ENCODE data around the gene CRTC1. TPM values are rescaled to one million over a fixed set of nuclear protein-coding genes. Genes with fewer than 3 reads are reported as not detected.

Gene CRTC1
- total RNA-seq, 3 donors from 2014 or later = 11.5 to 15.1 (median 12.5) TPM

DNA sequence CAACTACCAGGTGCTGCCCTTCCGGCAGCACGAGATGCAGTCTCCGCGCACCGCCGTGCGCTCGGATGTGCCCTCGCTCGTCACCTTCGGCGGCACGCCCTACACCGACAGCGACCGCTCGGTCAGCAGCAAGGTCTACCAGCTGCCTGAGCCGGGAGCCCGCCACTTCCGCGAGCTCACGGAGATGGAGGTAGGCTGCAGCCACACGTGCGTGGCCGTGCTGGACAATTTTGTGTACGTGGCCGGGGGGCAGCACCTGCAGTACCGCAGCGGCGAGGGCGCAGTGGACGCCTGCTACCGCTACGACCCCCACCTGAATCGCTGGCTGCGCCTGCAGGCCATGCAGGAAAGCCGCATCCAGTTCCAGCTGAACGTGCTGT lies 15.2 kb upstream of the CRTC1 start:
- Histone ChIP-seq H3K4me1 (ENCODE audit: low read depth) (no peaks in the 10 kb centered on the region), H3K4me3 (no peak overlapping the region)
- TF ChIP-seq, protein P1, sequence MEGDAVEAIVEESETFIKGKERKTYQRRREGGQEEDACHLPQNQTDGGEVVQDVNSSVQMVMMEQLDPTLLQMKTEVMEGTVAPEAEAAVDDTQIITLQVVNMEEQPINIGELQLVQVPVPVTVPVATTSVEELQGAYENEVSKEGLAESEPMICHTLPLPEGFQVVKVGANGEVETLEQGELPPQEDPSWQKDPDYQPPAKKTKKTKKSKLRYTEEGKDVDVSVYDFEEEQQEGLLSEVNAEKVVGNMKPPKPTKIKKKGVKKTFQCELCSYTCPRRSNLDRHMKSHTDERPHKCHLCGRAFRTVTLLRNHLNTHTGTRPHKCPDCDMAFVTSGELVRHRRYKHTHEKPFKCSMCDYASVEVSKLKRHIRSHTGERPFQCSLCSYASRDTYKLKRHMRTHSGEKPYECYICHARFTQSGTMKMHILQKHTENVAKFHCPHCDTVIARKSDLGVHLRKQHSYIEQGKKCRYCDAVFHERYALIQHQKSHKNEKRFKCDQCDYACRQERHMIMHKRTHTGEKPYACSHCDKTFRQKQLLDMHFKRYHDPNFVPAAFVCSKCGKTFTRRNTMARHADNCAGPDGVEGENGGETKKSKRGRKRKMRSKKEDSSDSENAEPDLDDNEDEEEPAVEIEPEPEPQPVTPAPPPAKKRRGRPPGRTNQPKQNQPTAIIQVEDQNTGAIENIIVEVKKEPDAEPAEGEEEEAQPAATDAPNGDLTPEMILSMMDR (IDR thresholded peaks at IDR 0.05) = no peak

DNA sequence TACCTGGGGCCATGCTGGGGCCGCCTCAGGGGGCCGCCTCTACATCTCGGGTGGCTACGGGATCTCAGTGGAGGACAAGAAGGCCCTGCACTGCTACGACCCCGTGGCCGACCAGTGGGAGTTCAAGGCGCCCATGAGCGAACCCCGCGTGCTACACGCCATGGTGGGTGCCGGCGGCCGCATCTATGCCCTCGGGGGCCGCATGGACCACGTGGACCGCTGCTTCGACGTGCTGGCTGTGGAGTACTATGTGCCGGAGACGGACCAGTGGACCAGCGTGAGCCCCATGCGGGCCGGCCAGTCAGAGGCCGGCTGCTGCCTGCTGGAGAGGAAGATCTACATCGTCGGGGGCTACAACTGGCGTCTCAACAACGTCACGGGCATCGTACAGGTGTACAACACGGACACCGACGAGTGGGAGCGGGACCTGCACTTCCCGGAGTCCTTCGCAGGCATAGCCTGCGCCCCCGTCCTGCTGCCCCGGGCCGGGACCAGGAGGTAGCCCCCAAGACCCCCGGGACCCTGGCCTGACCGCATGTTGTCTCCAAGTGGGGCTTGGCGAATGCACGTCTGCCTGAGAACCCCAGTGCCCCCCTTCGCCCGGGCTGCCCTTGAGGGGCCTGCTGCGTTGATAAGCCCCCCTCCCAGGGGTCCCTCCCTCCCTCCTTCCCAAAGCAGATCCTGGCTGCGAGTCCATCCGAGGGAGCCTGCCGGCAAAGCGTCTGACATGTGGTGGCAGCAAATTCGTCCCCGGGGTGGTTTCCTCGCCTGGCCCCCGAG lies 14.5 kb upstream of the CRTC1 start:
- Histone ChIP-seq H3K4me3 (no peak overlapping the region), H3K36me3 (ENCODE audit: low read depth) (peaks cover 4% of the 10 kb centered on the region), H3K9me3 (no peaks in the 10 kb centered on the region), H3K4me1 (ENCODE audit: low read depth) (no peaks in the 10 kb centered on the region)
- DNase-seq (no peak), ATAC-seq (no peak)
- intact Hi-C loops (cut with DNase I, micrococcal nuclease) = no loop called here
- TF ChIP-seq, protein P1 (IDR thresholded peaks at IDR 0.05) = no peak

More for the DNA sequence above, 15.2 kb upstream of the CRTC1 start:
- no peak for ATAC-seq
- intact Hi-C loops (cut with DNase I, micrococcal nuclease) = no loop called here
- H3K36me3 ChIP-seq (ENCODE audit: low read depth) = peaks cover 4% of the 10 kb centered on the region
- no peaks in the 10 kb centered on the region for H3K9me3 ChIP-seq
- no peak for DNase-seq

DNA sequence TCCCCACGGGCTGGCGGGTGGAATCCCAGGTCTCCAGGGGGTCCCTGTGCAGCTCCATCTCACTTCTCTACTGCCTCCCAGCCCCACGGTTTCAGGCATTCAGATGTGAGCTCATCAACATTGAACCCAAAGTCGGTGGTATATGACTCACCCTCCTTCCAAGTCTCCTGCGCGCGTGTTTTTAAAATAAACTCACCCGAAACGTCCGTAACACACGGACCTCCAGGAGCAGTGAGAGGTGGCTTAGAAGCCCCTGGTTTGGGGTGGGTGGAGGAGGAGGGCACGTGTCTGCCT lies 14.0 kb upstream of the CRTC1 start:
- H3K36me3 ChIP-seq (ENCODE audit: low read depth) = peaks cover 4% of the 10 kb centered on the region
- H3K4me1 ChIP-seq (ENCODE audit: low read depth) = no peaks in the 10 kb centered on the region
- intact Hi-C loops (cut with DNase I, micrococcal nuclease) = no loop called here
- TF ChIP-seq, protein P1 (IDR thresholded peaks at IDR 0.05) = no peak
- H3K9me3 ChIP-seq = no peaks in the 10 kb centered on the region
- ATAC-seq (no peak), DNase-seq (no peak)
- no peak overlapping the region for H3K4me3 ChIP-seq

DNA sequence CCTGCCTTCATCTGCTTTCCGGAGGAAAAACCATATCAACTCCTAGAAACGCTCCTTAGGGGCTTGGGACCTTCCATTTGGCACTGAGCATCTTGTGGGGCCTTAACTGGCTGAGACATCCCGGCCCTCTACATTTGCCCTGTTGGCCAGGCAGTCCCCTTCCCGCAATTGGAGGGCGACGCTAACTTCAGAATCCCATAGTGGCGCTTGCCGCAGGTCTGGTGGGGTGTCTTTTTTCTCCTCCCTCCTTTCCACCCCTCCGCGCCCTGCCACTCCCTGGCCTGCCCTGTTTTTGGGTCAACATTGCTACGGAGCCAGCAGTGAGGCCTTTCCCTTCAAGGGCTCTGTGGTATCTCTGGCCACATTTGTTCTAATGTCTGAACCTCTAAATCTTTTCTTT lies 13.6 kb upstream of the CRTC1 start:
- ATAC-seq = no peak
- H3K36me3 ChIP-seq (ENCODE audit: low read depth) = peaks cover 4% of the 10 kb centered on the region
- H3K4me1 ChIP-seq (ENCODE audit: low read depth) = no peaks in the 10 kb centered on the region
- TF ChIP-seq, protein P1 (IDR thresholded peaks at IDR 0.05) = no peak
- no peaks in the 10 kb centered on the region for H3K9me3 ChIP-seq
- DNase-seq = no peak
- intact Hi-C loops (cut with DNase I, micrococcal nuclease) = no loop called here
- no peak overlapping the region for H3K4me3 ChIP-seq

DNA sequence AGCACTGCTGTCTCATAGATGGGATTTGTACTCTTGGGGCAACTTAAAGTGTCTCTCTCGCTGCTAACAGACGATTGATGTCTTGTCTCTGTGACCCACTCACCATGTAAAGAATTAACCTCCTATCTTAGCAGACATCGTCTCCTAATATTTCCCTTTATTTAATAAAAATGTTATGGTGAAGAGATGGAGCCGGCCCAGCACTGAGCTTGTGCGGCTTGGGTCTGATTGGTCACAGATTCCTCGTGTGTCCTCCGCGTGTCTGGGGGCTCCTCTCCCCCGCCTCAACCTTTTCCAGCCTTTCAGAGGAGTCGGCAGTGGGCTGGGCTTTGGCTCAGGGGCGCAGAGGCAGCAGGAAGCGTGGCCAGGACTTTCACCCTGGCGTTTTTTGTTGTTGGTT lies 13.2 kb upstream of the CRTC1 start:
- H3K36me3 ChIP-seq (ENCODE audit: low read depth) = peaks cover 4% of the 10 kb centered on the region
- no peaks in the 10 kb centered on the region for H3K4me1 ChIP-seq (ENCODE audit: low read depth)
- ATAC-seq (no peak), DNase-seq (no peak)
- H3K9me3 ChIP-seq = no peaks in the 10 kb centered on the region
- TF ChIP-seq, protein P1 (IDR thresholded peaks at IDR 0.05) = no peak
- intact Hi-C loops (cut with DNase I, micrococcal nuclease) = no loop called here
- H3K4me3 ChIP-seq = no peak overlapping the region
